ENCODE data around the gene SLC38A4. TPM values are rescaled to one million over a fixed set of nuclear protein-coding genes. Genes with fewer than 3 reads are reported as not detected.
A peak's percentile ranks its signal among the peaks of the same experiment; 100 is the strongest.
"Not testable (repeated sequence)": the region's sequence is repeated elsewhere in the genome, so short reads cannot be mapped to it uniquely, and the experiment has no call there.

Gene SLC38A4, protein sequence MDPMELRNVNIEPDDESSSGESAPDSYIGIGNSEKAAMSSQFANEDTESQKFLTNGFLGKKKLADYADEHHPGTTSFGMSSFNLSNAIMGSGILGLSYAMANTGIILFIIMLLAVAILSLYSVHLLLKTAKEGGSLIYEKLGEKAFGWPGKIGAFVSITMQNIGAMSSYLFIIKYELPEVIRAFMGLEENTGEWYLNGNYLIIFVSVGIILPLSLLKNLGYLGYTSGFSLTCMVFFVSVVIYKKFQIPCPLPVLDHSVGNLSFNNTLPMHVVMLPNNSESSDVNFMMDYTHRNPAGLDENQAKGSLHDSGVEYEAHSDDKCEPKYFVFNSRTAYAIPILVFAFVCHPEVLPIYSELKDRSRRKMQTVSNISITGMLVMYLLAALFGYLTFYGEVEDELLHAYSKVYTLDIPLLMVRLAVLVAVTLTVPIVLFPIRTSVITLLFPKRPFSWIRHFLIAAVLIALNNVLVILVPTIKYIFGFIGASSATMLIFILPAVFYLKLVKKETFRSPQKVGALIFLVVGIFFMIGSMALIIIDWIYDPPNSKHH
- total RNA-seq (ENCODE audit: insufficient read depth, low replicate concordance) = 22.1 TPM

DNA sequence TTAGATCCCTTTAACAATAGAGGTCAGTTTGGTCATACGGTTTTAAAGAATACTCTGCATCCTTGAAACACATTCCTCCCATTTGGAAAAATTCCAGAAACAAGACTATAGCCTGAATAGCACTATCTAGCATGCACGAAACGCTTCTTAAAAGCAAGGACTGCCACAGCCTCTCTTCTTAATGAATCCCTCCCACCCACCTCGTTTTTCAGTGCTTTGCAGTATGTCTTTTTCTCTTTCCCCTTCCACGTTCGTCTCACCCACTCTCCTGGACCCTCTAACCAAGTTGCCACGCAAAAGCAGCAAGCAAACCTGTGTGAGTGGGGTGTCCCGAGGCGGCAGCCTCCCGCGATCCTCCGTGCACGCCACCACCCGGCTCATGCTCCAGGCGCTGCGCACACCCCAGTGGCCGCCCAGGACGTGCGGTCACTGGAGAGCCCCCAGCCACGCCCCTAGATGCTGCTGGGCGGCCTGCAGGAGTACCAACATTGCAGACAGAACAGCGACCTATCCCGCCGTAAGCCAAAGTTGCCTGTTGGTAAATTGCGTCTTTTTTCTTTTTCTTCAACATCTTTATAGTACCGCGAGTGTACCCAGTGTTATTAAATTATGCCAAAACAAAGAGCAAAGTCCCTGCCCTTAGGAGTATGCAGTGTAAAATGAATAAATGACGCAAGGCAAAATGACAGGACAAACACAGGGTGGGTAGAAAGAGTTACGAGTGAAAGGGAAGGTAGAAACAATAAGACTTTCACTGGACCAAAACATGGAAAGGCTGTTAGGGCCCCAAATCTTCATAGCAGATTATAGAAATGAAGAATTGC, at the start of gene SLC38A4:
TSS of gene SLC38A4 (minus strand) at position 407 of the 824 bp plus-strand sequence. CDS start 32,926 bp downstream, outside the sequence.
- DNase-seq (ENCODE audit: low spot score) = peak; percentile 68

DNA sequence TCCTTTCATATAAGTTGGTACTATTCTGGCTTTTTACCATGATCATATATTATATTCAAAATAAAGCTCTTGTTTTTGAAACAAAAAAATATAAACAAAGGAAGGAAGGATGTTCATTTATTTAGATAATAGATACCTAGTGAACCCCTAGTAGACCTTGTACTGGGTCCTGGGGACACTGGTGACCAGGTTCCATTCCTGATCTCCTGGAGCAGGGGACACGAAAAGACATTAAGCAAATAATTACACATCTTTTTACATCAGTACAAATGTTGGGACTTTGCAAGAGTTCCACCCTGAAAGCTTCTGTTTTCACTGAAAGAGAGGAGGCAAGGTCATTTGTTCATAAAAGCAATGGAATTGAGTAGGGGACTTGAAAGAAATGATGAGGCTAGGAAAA, 49.3 kb upstream of the SLC38A4 start:
- no peak for DNase-seq (ENCODE audit: low spot score)

DNA sequence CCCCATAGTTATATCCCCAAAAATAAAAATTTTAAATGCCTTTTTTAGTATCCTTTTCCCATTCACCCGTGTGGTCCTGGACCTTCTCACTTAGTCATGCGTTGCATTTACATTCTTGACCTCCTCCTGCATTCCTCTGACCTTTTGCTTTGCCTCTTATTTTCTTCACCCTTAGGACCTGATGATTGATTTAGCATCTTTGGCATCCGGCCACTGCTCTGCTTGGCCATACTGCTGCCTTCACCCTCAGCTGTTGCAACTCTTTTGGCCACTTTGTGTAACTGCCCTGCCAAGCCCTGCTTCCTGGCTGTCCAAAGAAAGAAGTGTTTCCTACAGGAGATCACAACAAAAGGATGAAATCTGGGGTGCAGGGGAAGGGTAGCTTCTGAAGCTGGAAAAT, 48.8 kb upstream of the SLC38A4 start:
- no peak for DNase-seq (ENCODE audit: low spot score)

GRCh38 chr12:46872135-46872534, 46.3 kb upstream of the SLC38A4 start:
- no peak for DNase-seq (ENCODE audit: low spot score)

DNA sequence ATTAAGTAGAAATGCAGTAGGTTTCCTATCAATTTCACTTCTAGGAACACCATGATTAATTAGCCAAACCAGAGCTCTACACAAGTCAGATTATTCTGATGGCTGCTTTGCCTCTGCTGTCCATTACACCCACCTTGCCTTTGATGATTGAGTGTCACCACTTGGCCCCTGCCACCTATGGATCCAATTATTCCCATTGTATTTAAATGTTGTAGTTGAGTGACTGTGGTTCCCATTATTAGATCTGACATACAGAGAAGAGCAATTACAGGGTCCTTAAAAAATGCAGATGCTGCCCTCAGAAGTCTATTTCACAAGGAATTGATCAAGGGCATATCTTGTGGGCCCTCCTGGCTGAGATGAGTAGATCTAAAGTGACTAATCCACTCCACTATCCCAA, 39.5 kb upstream of the SLC38A4 start:
- no peak for DNase-seq (ENCODE audit: low spot score)

DNA sequence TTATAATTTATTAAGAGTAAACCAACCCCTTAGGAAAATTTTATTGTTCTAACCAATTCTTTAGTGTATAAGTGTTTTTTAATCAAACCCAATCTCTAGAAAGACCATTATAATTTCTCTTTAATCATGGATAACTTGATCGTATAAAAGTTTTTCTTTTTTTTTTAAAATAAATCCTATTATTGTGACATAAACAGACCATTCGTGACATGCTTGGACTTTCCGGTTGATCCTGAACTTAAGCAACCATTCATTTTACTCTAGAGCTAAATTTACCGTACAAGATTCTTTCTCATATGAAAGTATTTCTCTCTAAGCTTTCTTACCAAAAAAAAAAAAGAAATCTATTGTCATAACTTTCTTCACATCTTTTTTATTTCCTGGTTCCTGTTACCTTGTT, 32.6 kb upstream of the SLC38A4 start:
- no peak for DNase-seq (ENCODE audit: low spot score)

- DNase-seq (ENCODE audit: low spot score) = no peak
Measured at GRCh38 chr12:46857486-46857885, 31.7 kb upstream of the SLC38A4 start.

DNA sequence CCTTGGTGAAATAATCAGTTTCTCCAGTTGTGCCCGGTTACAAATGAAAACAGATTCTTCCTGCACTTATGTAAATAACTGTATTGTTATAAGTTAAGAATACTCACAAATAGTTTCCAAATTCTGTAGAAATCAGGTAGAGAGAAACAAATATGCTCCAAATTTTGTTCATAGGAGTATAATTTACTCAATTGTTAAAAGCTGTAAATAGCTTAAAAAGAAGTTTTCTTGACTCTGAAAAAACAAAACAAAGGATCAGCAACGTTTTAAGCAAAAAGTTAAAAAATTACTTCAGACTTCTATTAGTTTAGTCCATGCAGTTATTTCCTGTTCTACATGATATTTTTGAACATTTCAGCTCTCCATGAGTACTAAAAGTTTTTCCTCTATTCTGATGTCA, 30.0 kb upstream of the SLC38A4 start:
- no peak for DNase-seq (ENCODE audit: low spot score)

DNA sequence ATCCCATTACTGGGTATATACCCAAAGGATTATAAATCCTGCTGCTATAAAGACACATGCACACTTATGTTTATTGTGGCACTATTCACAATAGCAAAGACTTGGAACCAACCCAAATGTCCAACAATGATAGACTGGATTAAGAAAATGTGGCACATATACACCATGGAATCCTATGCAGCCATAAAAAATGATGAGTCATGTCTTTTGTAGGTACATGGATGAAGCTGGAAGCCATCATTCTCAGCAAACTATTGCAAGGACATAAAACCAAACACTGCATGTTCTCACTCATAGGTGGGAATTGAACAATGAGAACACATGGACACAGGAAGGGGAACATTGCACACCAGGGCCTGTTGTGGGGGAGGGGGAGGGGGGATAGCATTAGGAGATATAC, 28.4 kb upstream of the SLC38A4 start:
- not testable (repeated sequence) for DNase-seq (ENCODE audit: low spot score)

DNA sequence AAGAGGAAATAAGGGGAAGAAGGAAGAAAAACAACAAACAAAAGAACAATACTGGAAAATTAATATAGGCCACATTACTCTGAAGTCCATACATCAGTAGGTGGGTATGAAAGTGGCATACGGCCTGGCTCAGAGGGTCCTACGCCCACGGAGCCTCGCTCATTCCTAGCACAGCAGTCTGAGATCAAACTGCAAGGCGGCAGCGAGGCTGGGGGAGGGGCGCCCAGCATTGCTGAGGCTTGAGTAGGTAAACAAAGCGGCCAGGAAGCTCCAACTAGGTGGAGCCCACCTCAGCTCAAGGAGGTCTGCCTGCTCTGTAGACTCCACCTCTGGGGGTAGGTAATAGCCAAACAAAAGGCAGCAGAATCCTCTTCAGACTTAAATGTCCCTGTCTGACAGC, 23.0 kb upstream of the SLC38A4 start:
- not testable (repeated sequence) for DNase-seq (ENCODE audit: low spot score)

DNA sequence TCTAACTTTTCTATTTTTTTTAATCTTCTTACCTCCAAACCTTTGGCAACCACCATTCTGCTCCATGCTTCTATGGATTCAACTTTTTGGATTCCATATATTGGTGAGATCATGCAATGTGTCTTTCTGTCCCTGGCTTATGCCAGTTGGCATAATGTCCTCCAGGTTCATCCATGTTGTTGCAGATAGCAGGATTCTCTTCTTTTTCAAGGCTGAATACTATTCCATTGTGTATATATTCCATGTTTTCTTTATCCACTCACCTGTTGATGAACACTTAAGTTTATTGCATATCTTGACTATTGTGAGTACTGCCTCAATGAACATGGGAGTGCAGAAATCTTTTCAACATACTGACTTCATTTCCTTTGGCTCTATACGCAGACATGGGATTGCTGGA, 21.2 kb upstream of the SLC38A4 start:
- DNase-seq (ENCODE audit: low spot score) = no peak

GRCh38 chr12:46843811-46844210, 18.0 kb upstream of the SLC38A4 start:
- DNase-seq (ENCODE audit: low spot score) = peak; percentile 55

- no peak for DNase-seq (ENCODE audit: low spot score)
Measured at GRCh38 chr12:46841891-46842290, 16.1 kb upstream of the SLC38A4 start.

GRCh38 chr12:46839964-46840363, 14.2 kb upstream of the SLC38A4 start:
- no peak for DNase-seq (ENCODE audit: low spot score)

DNA sequence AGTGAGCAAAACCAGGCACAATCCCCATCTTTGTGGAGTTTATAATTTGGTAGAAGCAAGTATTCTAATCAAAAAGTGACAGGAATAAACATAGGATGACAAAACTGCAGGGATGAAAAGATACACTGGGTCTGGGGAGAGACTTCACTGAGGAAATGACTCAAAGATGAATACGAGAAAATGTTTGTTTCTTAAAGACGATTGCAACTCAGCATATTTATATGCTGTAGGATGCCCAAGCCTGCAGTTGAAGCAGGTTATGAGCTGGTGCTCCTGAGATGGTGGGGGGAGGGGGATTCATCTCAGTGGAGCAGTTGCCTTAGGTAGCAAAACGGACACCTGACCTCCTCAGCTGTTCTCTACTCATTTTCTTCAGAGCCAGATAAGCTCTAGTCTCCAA, 13.4 kb upstream of the SLC38A4 start:
- no peak for DNase-seq (ENCODE audit: low spot score)

DNA sequence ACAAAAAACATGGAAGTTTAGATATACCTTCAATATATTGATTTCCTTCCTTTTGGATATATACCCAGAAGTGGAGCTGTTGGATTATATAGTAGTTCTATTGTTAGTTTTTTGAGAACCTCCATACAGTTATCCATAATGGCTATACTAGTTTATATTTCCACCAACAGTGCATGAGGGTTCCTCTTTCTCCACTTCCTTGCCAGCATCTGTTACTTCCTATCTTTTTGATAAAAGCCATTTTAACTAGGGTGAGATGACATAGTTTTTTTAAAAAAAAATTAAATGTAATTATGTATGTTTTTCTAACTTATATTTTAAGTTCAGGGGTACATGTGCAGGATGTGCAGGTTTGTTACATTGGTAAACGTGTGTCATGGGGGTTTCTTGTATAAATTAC, 10.0 kb upstream of the SLC38A4 start:
- no peak for DNase-seq (ENCODE audit: low spot score)

DNA sequence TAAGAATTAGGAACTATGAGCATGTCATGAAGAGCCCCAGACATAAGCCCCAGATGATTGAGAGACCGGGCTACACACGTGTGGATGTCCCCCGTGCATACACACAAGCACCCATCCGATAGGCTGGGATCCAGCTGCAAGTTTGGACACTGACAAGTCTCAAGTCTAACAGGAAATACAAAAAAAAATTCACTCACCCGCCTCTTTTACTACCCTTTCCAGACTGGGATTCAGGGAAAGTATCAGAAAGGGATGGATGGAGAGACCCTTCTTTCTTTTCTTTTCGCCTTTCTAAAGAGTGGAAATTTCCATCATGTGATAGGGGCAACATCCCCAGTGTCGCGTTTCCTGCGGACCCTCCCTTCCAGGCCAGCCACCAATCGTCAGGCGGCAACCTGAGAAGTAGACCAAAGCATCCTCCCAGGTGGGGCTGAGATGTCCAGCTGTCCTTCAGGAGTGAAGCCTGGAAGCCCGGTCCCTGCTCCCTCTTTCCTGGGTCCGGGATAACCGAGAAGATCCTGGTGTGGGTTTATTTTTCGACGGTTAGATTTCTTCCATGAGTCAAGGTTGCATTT, 6.4 kb upstream of the SLC38A4 start:
- DNase-seq (ENCODE audit: low spot score) = peak; percentile 14

DNA sequence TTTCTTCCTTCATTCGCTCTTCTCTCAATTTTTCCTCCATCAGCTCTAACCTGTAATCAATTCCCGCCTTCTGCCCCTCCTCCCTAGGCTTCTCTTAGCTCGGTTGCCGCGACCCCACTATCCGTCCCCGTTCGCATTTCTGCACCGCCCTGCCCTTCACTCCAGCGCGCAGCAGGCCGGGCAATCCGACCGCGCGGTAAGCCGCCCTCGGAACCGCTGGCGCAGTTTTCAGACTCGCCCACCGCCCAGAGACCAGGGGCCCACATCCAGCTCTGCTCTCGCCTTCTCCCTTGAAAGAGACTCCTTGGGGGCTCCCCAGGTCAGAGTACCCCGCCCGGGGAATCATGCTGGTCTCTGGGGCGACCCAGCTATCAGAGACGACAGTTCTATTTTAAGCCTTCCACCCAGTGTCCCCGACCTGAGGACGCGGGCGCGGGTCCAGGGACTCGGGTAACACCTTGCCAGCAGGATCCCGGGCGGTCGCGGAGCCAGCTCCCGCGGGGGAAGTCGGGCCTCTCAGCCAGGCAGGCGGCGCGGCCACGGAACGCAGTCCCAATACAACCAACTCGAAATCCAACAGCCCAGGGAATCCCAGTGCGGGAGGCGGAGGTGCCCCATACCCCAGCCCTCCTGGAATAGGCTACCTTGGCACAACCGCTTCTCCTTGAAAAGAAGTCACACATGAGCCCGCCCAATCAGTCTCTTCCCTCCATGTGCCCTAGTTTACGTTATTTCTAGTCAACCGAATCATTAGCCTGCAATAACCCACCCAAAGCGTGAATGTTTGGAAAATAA, 5.7 kb upstream of the SLC38A4 start:
- peak; percentile 35 for DNase-seq (ENCODE audit: low spot score)

GRCh38 chr12:46830731-46831334, 5.0 kb upstream of the SLC38A4 start:
- DNase-seq (ENCODE audit: low spot score) = peak; percentile 22

DNA sequence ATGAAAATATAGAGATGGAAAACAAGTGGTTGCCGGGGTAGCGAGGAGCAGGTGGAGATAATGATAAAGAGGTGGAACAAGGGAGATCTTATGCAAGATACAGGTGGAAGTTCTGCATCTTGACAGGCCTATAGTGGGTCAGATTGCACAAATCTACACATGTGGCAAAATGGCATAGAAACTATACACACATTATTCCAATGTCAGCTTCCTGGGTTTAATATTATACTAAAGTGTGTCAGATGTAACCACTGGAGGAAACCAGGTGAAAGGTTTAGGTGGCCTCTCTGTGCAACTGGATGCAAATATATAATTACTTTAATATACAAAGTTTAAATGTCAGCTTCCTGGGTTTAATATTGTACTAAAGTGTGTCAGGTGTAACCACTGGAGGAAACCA, 1.1 kb downstream of the SLC38A4 start:
- DNase-seq (ENCODE audit: low spot score) = no peak

GRCh38 chr12:46818642-46819041, 7.2 kb downstream of the SLC38A4 start:
- no peak for DNase-seq (ENCODE audit: low spot score)
